Transverse colon (tissue), 4 donors: ENCODE results near the gene MTCH1. TPM values are rescaled to one million over a fixed set of nuclear protein-coding genes. Genes with fewer than 3 reads are reported as not detected.
"Not testable (repeated sequence)": the region's sequence is repeated elsewhere in the genome, so short reads cannot be mapped to it uniquely, and the experiment has no call there.

Experiments used
- DNase-seq: peaks from one replicate; pipeline ENCODE4 v3.0.0-alpha.2; 2019
- H3K27ac ChIP-seq, 4 donors: fragments of 200-600 bp; sonication (generic); 2 replicates each; pipeline ENCODE4 v1.5.1; 2016 to 2018; ENCODE audit warnings: inconsistent platforms in 4 of 4
- H3K27me3 ChIP-seq: fragments of 200-600 bp; sonication (generic); 2 replicates; pipeline ENCODE4 v1.5.1; 2017; ENCODE audit warnings: inconsistent platforms
- H3K36me3 ChIP-seq, 4 donors: fragments of 200-600 bp; sonication (generic); 2 replicates each; pipeline ENCODE4 v1.5.1; 2017 to 2019; ENCODE audit warnings: inconsistent platforms in 4 of 4
- H3K4me1 ChIP-seq, 4 donors: fragments of 200-600 bp; sonication (generic); 2 replicates each; pipeline ENCODE4 v1.5.1; 2017 to 2020; ENCODE audit warnings: inconsistent platforms in 4 of 4
- H3K4me3 ChIP-seq, 4 donors: fragments of 200-600 bp; sonication (generic); 1 replicate in 1 of 4; 2 replicates in 3 of 4; pipeline versions ENCODE4 v1.5.1 to v1.6.1; 2017 to 2019; ENCODE audit warnings: inconsistent platforms in 4 of 4
- H3K9me3 ChIP-seq, 2 donors: fragments of 200-600 bp; sonication (generic); 2 replicates each; pipeline ENCODE4 v1.5.1; 2017 to 2019; ENCODE audit warnings: inconsistent platforms in 2 of 2
- CTCF ChIP-seq, 5 experiments: fragments of 200-600 bp in 3 of 5; fragments of 450-650 bp in 2 of 5; sonication (generic) in 3 of 5; IDR thresholded peaks; 1 replicate in 2 of 5; 2 replicates in 3 of 5; pipeline ENCODE4 v1.5.1; 2016 to 2017; ENCODE audit warnings: antibody characterized with exemption in 5 of 5, inconsistent platforms in 3 of 5, mild to moderate bottlenecking in 2 of 5, moderate library complexity in 1 of 5
- EP300 ChIP-seq: sonication (generic); formaldehyde crosslinking; IDR thresholded peaks from one replicate; pipeline ENCODE4 v1.6.1; 2017; ENCODE audit warnings: antibody characterized with exemption, low read depth
- POLR2A ChIP-seq: fragments of 450-650 bp; IDR thresholded peaks from one replicate; pipeline ENCODE4 v1.6.1; 2016; ENCODE audit warnings: antibody characterized with exemption, mild to moderate bottlenecking, moderate library complexity
- POLR2AphosphoS5 ChIP-seq, 3 donors: sonication (generic); formaldehyde crosslinking; IDR thresholded peaks; one replicate each; pipeline ENCODE4 v1.6.1; 2016; ENCODE audit warnings: antibody characterized with exemption in 3 of 3
- WGBS, 2 donors: methylation state at CpG; one replicate each; pipeline ENCODE4 v1.1.5; 2018; ENCODE audit warnings: low coverage in 1 of 2; 5-methylcytosine and 5-hydroxymethylcytosine counted together
- in situ Hi-C, 4 donors: fragments of 200-750 bp; cut with MboI; loops; one replicate each; pipeline versions ENCODE4 v1.15.0 to v1.15.1; 2017; ENCODE audit warnings: low sequenced_read_pairs in 3 of 4, low pct_ligation_motif_present in 1 of 4, low pct_unique_long_range_greater_than_20kb in 1 of 4
- intact Hi-C: fragments of 100-400 bp; cut with DNase I; formaldehyde crosslinking; loops from one replicate; pipeline ENCODE4 v1.15.1; 2023; ENCODE audit warnings: low total_unique reads
- total RNA-seq, 4 donors: library from RNA; depleted of rRNA; stranded (reverse); fragments of >200 nt; gene quantifications; one replicate each; pipeline ENCODE4 v1.1.0, GENCODE V29; 2016

The MTCH1 gene
- total RNA-seq, 4 donors from 2014 or later = 123 to 190 (median 152) TPM

DNA sequence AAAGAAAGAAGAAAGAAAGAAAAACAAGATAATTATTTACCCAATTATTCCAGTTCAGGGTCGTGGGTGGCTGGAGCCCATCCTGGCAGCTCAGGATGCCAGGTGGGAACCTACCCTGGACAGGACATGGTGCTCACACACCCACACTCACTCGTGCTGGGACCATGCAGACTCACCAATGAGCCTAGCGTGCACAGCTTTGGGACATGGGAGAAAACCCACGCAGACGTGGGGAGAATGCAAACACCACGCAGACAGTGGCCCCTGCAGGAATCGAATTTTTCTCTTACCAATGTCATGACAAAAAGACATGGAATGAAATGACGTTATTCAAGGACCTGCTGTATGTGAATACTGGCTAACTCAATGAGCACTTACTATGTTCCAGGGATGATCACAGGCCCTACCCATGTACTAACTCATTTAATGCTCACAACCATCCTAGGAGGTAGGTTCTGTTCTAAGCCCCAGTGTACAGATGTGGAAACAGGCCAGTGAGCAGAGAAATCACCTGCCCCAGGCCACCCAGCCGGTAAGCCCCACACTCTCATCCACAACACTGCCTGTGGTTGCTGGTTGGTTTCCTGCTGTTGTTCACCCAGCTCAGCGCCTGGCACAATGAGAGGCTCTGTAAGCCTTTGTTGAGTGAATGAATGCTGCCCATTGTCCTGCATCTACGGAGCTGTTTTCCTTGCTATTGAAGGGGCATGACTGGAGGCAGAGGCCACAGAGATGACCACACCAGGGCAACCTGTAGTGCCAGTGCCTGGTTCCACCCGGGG, 38.2 kb downstream of the MTCH1 start:
- no peak overlapping the region for H3K27ac ChIP-seq
- no peaks in the 10 kb centered on the region for H3K27me3 ChIP-seq
- intact Hi-C loops (no loop called here), in situ Hi-C loops (no loop called here)
- H3K4me3 ChIP-seq = no peak overlapping the region
- WGBS, 2 donors = 70% methylated on average over 12 of the region's 12 CpGs; no CpG with 5 or more reads in 1 of the 2 donors
- no peaks in the 10 kb centered on the region for H3K9me3 ChIP-seq
- DNase-seq = no peak
- H3K4me1 ChIP-seq = no peaks in the 10 kb centered on the region
- TF ChIP-seq POLR2A (no peak), EP300 (no peak), CTCF (IDR thresholded peaks at IDR 0.05) (no peak), POLR2AphosphoS5 (IDR thresholded peaks at IDR 0.05) (no peak)
- no peaks in the 10 kb centered on the region for H3K36me3 ChIP-seq

DNA sequence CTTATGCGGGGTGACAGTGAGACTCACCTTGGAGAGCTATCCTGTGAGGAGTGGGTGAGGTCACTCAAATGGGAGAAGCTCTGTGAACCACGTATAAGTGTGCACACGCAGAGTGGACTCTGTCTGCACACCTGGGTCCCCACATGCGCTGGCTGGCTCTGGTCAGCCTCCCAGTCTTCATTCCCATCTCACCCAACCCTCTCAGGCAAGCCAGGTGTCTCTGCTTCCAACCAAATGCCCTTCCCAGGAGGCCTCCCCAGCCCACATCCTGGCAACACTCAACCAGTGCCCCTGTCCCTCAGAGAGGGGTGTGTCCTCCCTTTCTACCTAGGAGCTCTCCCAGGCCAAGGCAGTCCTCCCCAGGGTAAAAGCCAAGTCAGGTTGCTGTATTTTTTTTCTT, 39.5 kb downstream of the MTCH1 start:
- TF ChIP-seq POLR2AphosphoS5 (IDR thresholded peaks at IDR 0.05) (no peak), EP300 (no peak), POLR2A (no peak), CTCF (IDR thresholded peaks at IDR 0.05) (no peak)
- Histone ChIP-seq H3K4me1 (no peaks in the 10 kb centered on the region), H3K27ac (no peak overlapping the region), H3K27me3 (no peaks in the 10 kb centered on the region), H3K4me3 (no peak overlapping the region), H3K9me3 (no peaks in the 10 kb centered on the region), H3K36me3 (no peaks in the 10 kb centered on the region)
- in situ Hi-C loops = no loop called here
- intact Hi-C loops = no loop called here
- no peak for DNase-seq
- 90% methylated on average over 4 of the region's 4 CpGs; no CpG with 5 or more reads in 1 of the 2 donors for WGBS, 2 donors

GRCh38 chr6:36945301-36945700, 40.7 kb downstream of the MTCH1 start:
- H3K4me1 ChIP-seq = no peaks in the 10 kb centered on the region
- TF ChIP-seq CTCF (IDR thresholded peaks at IDR 0.05) = no peak
- no peak for TF ChIP-seq POLR2AphosphoS5 (IDR thresholded peaks at IDR 0.05)
- no peak for TF ChIP-seq POLR2A
- TF ChIP-seq EP300 = no peak
- intact Hi-C loops = no loop called here
- H3K36me3 ChIP-seq = no peaks in the 10 kb centered on the region
- H3K9me3 ChIP-seq = no peaks in the 10 kb centered on the region
- no peak overlapping the region for H3K4me3 ChIP-seq
- in situ Hi-C loops = no loop called here
- DNase-seq = no peak
- WGBS, 2 donors = 38 to 84% methylated on average over 4 of the region's 4 CpGs
- H3K27me3 ChIP-seq = no peaks in the 10 kb centered on the region
- no peak overlapping the region for H3K27ac ChIP-seq

GRCh38 chr6:36944650-36945049, 41.3 kb downstream of the MTCH1 start:
- Histone ChIP-seq H3K27me3 (no peaks in the 10 kb centered on the region), H3K4me3 (no peak overlapping the region), H3K27ac (no peak overlapping the region), H3K9me3 (no peaks in the 10 kb centered on the region), H3K4me1 (no peaks in the 10 kb centered on the region), H3K36me3 (no peaks in the 10 kb centered on the region)
- in situ Hi-C loops = no loop called here
- 43 to 80% methylated on average over 1 to 5 of the region's 5 CpGs for WGBS, 2 donors
- no peak for TF ChIP-seq CTCF (IDR thresholded peaks at IDR 0.05)
- no peak for DNase-seq
- intact Hi-C loops = no loop called here

- H3K27ac ChIP-seq, intact Hi-C loops: not testable (repeated sequence)
Observed at GRCh38 chr6:36942329-36942728, 43.7 kb downstream of the MTCH1 start.

DNA sequence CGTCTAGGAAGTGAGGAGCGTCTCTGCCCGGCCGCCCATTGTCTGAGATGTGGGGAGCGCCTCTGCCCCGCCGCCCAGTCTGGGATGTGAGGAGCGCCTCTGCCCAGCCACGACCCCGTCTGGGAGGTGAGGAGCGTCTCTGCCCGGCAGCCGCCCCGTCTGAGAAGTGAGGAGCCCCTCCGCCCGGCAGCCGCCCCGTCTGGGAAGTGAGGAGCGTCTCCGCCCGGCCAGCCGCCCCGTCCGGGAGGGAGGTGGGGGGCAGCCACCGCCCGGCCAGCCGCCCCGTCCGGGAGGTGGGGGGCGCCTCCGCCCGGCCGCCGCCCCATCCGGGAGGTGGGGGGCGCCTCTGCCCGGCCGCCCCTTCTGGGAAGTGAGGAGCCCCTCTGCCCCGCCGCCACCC, 44.4 kb downstream of the MTCH1 start:
- H3K27ac ChIP-seq, H3K9me3 ChIP-seq, H3K4me3 ChIP-seq, H3K4me1 ChIP-seq, H3K36me3 ChIP-seq, DNase-seq, in situ Hi-C loops, intact Hi-C loops, H3K27me3 ChIP-seq: not testable (repeated sequence)
- WGBS, 2 donors = 93% methylated on average over 11 of the region's 40 CpGs; no CpG with 5 or more reads in 1 of the 2 donors

More at GRCh38 chr6:36942329-36942728, 43.7 kb downstream of the MTCH1 start:
- H3K9me3 ChIP-seq, H3K36me3 ChIP-seq, H3K4me1 ChIP-seq, in situ Hi-C loops, H3K4me3 ChIP-seq, H3K27me3 ChIP-seq, DNase-seq: not testable (repeated sequence)
- WGBS, 2 donors = 80% methylated on average over 2 of the region's 2 CpGs; no CpG with 5 or more reads in 1 of the 2 donors
